ENCODE measurements around the gene ERCC4.
A peak's percentile ranks its signal among the peaks of the same experiment; 100 is the strongest.

The ERCC4 gene

DNA sequence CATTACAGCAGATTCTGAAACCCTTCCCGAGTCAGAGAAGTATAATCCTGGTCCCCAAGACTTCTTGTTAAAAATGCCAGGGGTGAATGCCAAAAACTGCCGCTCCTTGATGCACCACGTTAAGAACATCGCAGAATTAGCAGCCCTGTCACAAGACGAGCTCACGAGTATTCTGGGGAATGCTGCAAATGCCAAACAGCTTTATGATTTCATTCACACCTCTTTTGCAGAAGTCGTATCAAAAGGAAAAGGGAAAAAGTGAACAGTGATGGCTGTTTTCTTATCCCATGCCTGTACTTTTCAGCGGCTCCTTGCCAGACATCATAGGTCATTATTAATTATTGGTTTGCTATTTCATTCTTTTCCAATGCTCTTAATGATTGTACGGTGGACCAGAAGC lies 28.1 kb downstream of the ERCC4 start:
- DNase-seq (ENCODE audit: low spot score), result no peak

DNA sequence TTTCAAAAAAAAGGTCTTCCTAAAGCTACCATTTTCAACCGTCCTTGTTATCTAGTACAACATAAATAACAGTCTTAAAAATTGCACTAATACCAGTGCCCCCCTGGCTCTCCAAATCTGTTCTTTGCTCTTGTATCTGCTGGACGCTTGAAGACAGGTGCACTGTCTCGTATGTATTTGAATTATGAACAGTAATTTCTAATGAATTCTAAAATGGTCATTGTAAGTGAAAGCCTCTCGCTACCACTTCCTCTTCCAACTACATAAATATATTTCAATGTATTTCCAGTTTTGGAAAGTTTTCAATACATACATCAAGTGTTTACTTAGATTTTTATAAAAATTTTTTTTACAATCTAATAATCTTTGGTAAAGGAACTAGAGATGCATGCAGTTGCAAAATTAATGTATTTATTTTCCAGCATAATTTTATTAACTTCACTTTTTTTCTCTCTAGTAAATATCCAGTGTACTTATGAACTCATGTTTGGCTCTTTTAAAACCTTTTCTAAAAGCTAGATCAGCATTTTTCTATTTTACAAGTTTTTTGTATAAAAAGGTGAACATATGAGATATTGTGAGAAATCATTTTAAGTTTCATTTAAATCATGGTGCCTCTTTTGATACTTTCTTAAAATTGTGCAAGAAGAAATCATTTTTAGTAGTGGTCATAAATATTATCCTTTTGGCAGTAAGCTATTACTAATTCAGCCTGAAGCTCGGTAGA lies 31.0 kb downstream of the ERCC4 start:
- DNase-seq (ENCODE audit: low spot score), result no peak

DNA sequence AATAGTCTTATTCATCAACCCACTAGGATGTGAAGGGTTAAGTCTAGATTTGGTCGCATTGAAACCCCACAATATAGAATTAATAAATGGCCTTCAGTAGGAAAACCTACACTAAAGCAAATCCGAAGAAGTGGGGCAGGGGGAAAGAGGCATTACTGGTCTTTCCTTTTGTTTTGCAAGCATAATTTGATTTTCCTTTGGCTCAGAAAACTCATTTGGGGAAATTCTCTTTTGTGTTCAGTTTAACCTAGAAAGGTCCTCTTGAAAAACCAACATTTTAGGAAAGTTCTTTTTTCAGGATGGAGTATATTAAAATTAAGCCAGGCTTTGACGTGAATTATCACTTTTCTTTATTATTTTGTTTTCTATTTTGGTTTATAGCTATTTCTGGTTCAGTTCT lies 31.7 kb downstream of the ERCC4 start:
- no peak for DNase-seq (ENCODE audit: low spot score)

DNA sequence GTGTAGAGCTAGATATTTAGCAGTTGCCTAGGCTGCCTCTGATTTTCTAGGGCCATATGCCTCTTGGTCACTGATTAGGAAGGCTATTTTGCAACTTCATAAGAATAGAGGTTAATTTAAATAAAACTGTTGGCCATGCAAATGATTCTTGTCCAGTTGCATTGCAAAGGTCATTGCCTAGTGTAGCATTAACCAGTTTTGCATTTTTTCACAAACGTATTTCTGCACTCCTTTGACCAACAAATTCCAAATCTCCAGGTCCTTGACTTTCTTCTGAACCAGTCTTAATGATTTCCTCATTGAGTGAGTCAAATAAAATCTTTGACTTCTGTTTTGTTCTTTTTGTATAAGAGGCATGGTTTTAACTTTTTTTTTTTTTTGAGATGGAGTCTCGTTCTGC lies 33.5 kb downstream of the ERCC4 start:
- no peak for DNase-seq (ENCODE audit: low spot score)

DNA sequence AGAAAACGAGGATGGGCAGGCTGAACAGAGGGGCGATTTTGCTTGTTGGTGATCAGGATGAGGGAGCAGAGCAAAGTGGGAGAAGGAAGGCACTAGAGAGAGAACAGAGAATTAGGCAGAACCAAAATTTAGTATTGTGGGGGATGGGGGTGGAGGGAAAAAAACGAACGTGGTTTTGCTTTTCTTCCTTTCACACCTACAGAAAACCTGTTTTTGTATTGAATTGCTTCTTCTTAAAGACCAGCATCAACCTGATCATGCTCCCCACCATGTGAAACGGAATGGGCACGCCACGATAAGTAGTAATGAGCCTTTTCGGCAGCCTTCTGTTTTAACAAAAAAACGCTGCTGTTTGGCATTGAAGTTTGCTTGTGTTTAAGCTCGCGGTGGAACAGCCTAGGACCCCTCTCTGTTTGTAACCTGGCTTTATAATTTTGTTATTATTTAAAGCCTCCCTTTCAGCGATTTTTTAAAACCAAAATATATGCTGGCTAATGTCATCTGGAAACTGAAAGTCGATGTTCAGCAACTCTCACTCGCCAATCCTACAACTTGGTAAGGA lies 36.8 kb downstream of the ERCC4 start:
- no peak for DNase-seq (ENCODE audit: low spot score)

DNA sequence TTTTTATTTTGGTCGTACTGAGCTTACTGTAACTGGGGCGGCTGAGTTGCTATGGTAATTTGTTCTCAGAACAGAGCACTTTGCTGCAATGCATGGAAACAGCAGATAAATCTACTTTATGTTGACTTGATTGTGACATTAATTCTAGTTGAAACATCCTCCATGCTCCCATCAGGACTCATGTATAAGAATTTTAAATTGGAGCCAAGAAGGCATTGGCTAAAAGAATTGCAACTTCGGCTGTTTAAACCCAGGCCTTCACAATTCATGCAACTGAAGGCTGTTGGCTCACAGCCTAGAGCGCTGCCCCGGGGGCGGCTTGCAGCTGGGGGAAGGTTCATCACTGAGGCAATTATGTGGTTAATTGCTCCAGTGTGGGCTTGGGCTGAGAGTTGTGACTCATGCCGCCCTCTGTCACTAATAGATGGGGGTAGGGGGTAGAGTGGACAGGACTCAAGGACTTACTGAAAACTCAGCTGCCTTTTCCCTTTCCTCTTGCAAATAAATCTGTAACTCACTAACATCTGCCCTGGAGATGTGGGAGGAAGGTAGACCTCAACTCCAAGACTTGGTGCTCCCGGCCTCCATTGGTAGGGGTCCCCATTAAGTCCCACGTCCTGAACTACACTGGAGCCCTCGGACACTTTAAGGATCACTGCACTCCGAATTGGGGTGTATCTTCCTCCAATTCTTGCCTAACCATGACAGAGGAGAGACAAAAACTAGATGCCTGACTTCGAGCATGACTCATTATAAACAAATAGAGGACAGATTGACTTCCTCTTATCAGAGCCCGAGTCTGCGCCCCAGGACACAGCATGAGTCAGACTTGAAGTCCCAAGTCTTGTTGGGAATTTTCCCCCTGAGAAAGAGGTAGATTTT lies 37.5 kb downstream of the ERCC4 start:
- peak; percentile 23 for DNase-seq (ENCODE audit: low spot score)

DNA sequence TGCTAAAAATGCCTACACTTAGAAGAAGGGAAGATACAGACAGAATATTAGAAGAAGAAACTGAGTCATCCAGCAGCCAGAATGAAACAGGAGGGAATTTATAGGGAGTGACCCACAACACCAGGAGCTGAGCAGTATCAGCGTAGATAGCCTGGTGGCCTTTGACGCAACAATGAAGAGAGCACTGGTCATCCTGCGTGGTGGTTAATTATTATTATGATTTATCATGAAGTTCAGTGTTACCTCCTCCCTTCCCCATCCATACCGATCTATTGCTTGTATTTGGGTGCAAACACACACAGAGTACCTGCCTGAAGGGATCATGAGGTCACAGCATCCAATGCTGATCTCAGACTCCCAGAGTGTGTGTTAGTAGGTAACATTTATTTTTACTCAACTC lies 38.5 kb downstream of the ERCC4 start:
- DNase-seq (ENCODE audit: low spot score), result no peak

DNA sequence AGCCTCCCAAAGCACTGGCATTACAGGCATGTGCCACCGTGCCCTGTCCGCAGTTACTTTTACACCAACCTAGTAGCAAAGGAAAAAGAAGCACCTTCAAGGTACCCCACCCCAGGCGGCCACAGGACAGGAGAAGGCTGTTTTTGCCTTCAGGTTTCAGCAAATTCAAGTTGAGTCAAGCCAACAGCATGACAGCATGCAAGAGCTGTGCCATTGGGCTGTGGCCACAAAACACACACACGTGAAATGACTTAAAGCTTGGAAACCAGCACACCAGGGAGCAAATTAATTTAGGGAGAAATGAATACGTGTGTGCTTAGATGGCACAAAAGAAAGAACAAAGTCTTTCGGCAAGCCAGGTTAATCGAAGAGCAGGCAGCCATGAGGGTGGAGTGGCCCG lies 39.7 kb downstream of the ERCC4 start:
- DNase-seq (ENCODE audit: low spot score), result no peak

DNA sequence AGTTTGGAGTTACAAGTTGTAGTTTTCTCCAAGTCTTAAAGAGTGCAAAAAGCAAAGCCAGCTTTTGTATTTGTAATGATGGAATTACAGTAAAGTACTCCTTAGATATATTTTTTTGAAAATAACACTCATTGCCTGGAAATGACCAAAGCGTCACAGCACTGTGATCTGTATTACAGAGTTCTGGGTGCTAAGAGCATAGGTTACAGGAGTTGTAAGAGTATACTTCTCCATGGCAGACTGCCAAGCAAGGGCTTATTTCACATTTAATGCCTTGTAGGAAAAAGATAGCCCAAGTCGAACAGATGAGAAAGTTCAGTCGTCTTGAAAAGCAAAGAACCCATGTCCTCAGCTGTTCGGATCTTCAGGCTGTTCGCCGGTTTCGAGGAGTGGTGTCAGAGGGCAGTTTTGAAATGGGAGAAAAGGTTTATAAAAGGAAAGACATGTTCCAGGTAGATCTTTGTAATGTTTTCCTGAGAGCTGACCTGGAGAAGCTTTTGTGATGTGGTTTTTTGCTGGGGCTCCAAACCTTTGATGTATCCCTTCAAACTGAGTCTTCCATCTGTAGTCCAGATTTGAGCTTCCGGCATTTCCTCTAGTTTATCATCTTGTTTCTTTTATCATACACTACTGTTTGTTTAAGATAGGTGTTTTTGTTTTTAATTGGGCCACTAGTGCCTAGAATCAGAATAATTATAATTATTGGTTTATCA lies 41.3 kb downstream of the ERCC4 start:
- DNase-seq (ENCODE audit: low spot score), result no peak

DNA sequence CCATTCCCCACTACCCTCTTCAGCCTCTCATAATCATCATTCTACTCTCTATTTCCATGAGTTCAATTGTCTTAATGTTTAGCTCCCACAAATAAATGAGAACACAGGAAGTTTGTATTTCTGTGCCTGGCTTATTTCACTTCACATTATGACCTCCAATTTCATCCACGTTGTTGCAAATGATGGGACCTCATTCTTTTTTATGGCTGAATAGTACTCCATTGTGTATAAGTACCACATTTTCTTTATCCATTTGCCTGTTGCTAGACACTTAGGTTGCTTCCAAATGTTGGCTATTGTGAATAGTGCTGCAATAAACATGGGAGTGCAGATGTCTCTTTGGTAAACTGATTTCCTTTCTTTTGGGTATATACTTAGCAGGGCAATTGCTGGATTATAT lies 42.3 kb downstream of the ERCC4 start:
- no peak for DNase-seq (ENCODE audit: low spot score)

DNA sequence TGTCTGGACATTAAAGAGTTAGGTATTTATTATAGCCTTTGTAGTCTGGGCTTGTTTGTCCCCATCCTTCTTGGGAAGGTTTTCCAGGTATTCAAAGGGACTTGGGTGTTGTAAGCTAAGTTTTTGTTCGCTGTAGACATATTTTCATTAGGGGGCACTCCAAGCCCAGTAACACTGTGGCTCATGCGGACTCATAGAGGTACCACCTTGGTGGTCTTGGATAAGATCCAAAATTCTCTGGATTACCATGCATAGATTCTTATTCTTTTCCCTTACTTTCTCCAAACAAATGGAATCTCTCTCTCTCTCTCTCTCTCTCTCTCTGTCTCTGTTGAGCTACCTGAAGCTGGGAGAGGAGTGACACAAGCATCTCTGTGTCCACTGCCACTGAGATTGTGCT lies 48.9 kb downstream of the ERCC4 start:
- no peak for DNase-seq (ENCODE audit: low spot score)

DNA sequence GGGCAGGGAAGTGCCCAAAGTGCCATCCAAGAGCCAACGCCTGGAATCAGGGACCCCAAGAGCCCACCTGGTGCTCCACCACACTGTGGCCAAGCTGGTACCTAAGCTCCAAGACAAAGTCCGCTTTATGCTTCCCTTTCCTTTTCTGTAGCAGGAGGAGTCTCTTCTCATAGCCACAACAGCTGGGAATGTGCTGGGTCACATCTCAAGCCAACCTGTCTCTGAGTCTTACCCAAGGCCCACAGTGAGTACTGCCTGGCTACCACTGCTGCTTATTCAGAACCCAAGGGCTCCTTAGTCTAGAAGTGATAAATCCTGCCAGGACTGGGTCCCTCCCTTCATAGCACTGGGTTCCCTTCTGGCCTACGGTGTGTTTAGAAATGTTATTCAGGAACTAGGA lies 49.8 kb downstream of the ERCC4 start:
- no peak for DNase-seq (ENCODE audit: low spot score)

DNA sequence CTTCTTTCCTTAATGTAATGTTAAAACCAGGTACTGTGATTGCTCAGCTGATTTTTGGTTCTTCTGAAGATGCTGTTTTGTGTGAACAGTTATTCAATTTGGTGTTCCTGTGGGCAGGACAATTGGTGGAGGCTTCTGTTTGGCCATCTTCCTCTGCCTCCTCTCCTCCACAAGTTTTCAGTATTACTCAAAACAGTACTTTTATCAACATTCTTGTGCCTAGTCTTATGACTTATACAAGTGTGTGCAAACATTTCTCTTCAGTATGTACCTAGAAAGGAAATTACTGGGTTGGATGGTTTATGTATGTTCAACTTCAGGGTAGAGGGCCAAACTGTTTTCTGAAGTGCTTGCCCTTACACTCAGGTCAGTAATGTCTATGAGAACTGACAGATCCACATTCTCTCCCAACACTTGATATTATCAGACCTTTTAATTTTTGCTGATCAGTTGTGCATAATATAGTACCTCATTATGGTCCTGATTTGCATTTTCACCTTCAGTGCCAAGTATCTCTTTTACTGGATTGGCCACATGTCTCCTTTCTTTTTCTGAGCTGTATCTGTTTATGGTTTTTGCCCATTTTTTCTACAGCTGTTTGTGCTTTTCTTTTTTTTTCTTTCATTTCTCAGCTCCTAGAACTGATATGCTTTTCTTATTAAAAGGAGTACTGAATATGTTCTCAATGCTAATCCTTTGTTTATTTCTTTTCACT lies 50.9 kb downstream of the ERCC4 start:
- DNase-seq (ENCODE audit: low spot score), result no peak

DNA sequence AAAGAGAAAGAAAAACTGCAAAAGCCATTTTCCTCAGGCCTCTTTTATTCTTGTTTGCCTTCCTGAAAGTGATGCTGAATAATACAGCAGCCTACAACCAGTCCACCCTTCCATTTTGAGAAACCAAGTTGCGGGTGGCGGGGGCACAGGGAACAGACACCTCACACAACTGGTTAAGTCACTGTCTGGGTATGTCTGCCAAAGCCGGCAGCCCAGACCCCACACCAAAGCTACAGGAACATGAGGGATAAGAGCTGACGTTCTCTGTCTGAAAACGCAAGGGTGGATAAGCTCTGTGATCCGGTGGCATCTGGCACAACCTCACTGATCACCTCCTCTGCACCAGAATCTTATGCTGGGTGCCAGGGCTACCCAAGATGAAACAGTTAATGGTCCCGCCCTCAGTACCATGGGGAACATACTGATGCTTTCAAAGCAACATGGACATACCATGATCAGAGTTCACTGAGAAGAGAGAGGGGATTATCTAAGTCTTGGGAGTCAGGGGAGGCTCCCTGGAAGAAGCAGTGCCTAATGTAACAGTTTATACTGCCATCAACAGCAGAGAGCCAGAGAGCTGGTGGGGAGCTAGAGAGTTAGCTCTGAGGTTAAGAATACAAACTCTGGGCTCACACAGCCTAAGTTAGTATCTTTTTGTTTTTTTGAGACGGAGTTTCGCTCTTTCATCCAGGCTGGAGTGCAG lies 53.5 kb downstream of the ERCC4 start:
- DNase-seq (ENCODE audit: low spot score), result no peak

DNA sequence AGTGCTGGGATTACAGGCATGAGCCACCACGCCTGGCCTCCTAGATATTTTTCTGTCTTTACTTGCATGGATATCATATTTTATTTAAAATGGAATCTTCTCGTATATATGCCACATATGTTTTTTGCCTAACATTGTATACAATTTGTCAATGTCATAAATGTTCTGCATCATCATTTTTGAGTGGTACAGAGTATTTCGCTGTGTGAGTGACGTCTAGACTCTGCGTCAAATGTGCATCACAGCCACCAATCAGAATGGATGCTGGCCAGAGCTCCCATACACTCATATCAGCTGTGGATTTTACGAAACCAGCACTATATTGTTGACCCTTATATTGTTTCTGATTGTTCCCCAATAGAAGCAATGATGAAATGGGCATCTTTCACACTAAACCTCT lies 57.2 kb downstream of the ERCC4 start:
- no peak for DNase-seq (ENCODE audit: low spot score)

DNA sequence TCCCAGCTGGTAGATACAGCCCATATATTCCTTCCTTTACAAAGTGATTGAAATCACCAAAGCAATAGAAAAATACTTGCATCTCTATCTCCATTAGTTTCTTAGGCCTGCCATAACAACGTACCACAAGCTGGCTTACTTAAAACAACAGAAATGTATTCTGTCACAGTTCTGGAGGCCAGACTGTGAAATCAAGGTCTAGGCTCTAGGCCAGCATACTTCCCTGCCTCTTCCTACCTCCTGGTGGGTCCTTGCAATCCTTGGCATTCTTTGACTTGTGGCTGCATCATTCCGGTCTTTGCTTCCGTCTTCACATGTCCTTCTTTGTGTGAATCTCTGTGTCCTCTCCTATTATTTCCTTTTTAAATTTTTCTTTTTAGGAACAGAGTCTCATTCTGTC lies 62.5 kb downstream of the ERCC4 start:
- no peak for DNase-seq (ENCODE audit: low spot score)

DNA sequence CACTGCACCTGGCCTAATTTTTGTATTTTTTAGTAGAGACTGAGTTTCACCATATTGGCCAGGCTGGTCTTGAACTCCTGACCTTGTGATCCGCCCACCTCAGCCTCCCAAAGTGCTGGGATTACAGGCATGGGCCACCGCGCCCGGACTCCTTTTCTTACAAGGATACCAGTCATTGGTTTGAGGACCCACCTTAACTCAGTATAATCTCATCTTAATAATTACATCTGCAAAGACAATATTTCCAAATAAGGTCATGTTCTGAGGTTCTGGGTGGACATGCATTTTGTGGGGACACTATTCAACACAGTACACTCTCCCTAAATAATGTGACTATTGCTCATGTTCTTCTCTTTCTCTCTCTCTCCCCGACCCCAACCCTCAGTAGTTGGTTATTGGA lies 63.7 kb downstream of the ERCC4 start:
- no peak for DNase-seq (ENCODE audit: low spot score)

DNA sequence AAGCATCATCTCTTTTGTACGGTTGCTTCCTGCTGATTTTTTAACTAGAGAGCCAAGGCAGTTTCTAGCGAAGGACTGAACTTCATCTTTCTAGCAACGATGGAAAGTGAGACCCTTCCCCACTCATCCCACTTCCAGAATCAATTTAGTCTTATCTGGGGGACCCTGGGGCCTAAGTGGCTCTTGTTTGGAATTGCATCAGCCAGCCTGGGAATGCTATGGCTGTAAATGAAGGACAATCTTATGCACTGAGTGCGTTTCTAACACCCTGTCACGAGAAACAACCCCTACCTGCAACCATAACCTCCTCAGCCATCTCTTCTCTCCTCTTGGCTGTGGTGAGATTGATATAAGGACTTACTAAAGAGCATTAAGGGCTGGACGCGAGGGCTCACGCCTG lies 64.8 kb downstream of the ERCC4 start:
- no peak for DNase-seq (ENCODE audit: low spot score)

DNA sequence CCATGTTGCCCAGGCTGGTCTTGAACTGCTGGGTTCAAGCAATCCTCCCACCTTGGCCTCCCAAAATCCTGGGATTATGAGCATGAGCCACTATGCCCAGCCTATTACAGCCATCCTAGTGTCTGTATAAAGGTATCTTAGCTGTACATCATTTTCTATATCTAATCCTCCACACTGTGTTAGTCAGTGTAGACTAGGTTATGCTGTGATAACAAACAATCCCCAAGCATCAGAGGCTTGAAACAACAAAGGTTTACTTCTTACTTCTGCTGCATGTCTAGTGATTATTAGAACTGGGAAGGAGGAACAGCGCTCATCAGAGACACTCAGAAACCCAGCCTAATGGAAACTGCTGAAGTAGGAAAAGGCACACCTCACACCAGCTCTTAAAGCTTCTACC lies 68.1 kb downstream of the ERCC4 start:
- no peak for DNase-seq (ENCODE audit: low spot score)

DNA sequence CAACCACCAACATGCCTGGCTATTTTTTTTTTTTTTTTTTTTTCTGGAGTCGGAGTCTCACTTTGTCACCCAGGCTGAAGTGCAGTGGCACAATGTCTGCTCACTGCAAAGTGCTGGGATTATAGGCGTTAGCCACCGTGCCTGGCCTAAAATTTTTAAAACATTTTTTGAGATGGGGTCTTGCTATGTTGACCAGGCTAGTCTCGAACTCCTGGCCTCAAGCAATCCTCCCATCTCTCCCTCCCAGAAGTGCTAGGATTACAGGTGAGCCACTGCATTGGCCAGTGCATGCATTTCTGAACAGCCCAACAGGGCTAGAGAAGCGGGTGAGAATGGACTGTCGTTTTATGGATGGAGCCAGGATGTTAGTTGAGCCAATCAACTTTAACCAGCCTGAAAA lies 72.4 kb downstream of the ERCC4 start:
- no peak for DNase-seq (ENCODE audit: low spot score)

DNA sequence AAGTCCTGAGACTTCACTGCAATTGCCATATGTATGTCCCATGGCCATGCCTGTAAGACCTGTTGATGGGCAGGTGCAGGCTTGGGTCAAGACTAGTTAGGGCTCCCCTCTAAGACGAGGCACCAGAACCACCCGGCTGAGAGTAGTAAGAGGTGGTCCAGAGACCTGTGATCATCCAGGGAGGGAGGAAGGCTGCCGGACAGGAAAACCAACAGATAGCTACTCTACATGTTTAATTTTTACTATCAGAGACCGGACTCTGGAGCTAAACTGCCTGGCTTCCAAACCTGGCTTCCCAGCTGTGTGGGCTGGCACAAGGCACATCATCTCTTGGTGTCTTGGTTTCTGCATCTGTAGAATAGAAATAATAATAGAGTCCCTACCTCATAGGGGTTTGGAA lies 73.0 kb downstream of the ERCC4 start:
- DNase-seq (ENCODE audit: low spot score), result no peak

Data from CD4-positive, alpha-beta T cell treated with Interleukin-2 at 100 ng/mL for 4 hours (primary cell).